Breast epithelium (tissue), 4 donors: ENCODE data around the gene PAX7. TPM values are rescaled to one million over a fixed set of nuclear protein-coding genes. Genes with fewer than 3 reads are reported as not detected.

Source experiments
- DNase-seq, 2 donors: peaks; one replicate each; pipeline ENCODE4 v3.0.0-alpha.2; 2019; ENCODE audit warnings: low spot score in 2 of 2
- H3K27ac ChIP-seq, 2 donors: fragments of 200-600 bp; sonication (generic) in 1 of 2; one replicate each; pipeline ENCODE4 v1.5.1; 2016 to 2019; ENCODE audit warnings: mild to moderate bottlenecking in 1 of 2
- H3K27me3 ChIP-seq, 2 donors: fragments of 200-600 bp; sonication (generic) in 1 of 2; one replicate each; pipeline versions ENCODE4 v1.5.1 to v1.6.0; 2017 to 2019; ENCODE audit warnings: control low read depth in 1 of 2, mild to moderate bottlenecking in 1 of 2
- H3K36me3 ChIP-seq: fragments of 200-600 bp; one replicate; pipeline ENCODE4 v1.5.1; 2019
- H3K4me1 ChIP-seq, 2 donors: fragments of 200-600 bp; sonication (generic); one replicate each; pipeline ENCODE4 v1.5.1; 2016 to 2019; ENCODE audit warnings: control low read depth in 1 of 2
- H3K4me3 ChIP-seq, 3 donors: fragments of 200-600 bp; sonication (generic); 1 replicate in 2 of 3; 2 replicates in 1 of 3; pipeline ENCODE4 v1.5.1; 2016 to 2019; ENCODE audit warnings: mild to moderate bottlenecking in 3 of 3, moderate library complexity in 2 of 3
- H3K9me3 ChIP-seq, 2 donors: fragments of 200-600 bp; sonication (generic) in 1 of 2; one replicate each; pipeline ENCODE4 v1.5.1; 2016 to 2019; ENCODE audit warnings: control low read depth in 1 of 2
- POLR2A ChIP-seq: fragments of 450-650 bp; IDR thresholded peaks from one replicate; pipeline ENCODE4 v1.6.1; 2016; ENCODE audit warnings: antibody characterized with exemption, mild to moderate bottlenecking, moderate library complexity
- POLR2AphosphoS5 ChIP-seq, 3 donors: sonication (generic); formaldehyde crosslinking; IDR thresholded peaks; one replicate each; pipeline ENCODE4 v1.6.1; 2017; ENCODE audit warnings: antibody characterized with exemption in 3 of 3
- intact Hi-C: fragments of 100-400 bp; cut with DNase I; formaldehyde crosslinking; loops from one replicate; pipeline ENCODE4 v1.15.1; 2023; ENCODE audit warnings: low total_unique reads
- total RNA-seq, 3 donors: library from RNA; depleted of rRNA; stranded (reverse); fragments of >200 nt; gene quantifications; one replicate each; pipeline ENCODE4 v1.1.0, GENCODE V29; 2016
- TF ChIP-seq, protein P1 (sequence below), 3 donors: fragments of 450-650 bp; IDR thresholded peaks; one replicate each; pipeline ENCODE4 v1.5.1; 2016 to 2017; ENCODE audit warnings: antibody characterized with exemption in 3 of 3, mild to moderate bottlenecking in 3 of 3, moderate library complexity in 3 of 3

Gene PAX7
- total RNA-seq, 3 donors from 2014 or later, result not detected

DNA sequence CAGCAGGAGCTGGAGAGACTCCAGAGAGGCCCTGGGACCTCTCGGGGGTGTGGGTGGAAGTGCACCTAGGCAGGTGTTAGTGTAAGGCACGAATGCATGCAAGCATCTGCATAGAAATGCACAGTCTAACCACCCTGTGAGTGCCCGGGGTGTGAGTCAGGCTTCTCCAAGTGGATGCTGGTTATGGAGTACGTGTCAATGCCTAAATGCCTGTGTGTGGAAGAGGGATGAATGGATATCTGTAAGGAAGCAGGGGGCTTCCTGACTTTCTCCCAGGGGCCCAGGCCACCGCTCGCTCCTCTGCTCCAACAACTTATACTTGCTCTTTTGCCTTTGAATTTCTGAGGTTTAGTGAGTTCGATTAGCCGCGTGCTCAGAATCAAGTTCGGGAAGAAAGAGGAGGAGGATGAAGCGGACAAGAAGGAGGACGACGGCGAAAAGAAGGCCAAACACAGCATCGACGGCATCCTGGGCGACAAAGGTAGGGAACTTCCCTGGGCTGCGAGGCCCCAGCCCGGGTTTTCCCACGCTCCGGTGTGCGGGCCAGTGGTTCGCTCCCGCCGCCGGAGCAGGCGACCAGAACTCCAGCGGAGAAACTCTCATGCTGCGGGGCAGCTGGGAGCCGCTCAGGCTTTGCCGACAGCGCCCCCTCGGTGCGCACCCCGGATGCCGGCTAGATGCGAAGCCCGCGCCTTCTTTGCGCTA lies 5.4 kb downstream of the PAX7 start:
- H3K4me1 ChIP-seq, result peaks cover 0 to 5% of the 10 kb centered on the region in 2 donors
- no peak overlapping the region for H3K4me3 ChIP-seq
- no peaks in the 10 kb centered on the region for H3K9me3 ChIP-seq
- no peaks in the 10 kb centered on the region for H3K36me3 ChIP-seq
- intact Hi-C loops, result no loop called here
- peaks cover 7 to 100% of the 10 kb centered on the region in 2 donors for H3K27me3 ChIP-seq
- H3K27ac ChIP-seq, result no peak overlapping the region
- no peak for DNase-seq
- TF ChIP-seq, protein P1, sequence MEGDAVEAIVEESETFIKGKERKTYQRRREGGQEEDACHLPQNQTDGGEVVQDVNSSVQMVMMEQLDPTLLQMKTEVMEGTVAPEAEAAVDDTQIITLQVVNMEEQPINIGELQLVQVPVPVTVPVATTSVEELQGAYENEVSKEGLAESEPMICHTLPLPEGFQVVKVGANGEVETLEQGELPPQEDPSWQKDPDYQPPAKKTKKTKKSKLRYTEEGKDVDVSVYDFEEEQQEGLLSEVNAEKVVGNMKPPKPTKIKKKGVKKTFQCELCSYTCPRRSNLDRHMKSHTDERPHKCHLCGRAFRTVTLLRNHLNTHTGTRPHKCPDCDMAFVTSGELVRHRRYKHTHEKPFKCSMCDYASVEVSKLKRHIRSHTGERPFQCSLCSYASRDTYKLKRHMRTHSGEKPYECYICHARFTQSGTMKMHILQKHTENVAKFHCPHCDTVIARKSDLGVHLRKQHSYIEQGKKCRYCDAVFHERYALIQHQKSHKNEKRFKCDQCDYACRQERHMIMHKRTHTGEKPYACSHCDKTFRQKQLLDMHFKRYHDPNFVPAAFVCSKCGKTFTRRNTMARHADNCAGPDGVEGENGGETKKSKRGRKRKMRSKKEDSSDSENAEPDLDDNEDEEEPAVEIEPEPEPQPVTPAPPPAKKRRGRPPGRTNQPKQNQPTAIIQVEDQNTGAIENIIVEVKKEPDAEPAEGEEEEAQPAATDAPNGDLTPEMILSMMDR (IDR thresholded peaks at IDR 0.05), result no peak

DNA sequence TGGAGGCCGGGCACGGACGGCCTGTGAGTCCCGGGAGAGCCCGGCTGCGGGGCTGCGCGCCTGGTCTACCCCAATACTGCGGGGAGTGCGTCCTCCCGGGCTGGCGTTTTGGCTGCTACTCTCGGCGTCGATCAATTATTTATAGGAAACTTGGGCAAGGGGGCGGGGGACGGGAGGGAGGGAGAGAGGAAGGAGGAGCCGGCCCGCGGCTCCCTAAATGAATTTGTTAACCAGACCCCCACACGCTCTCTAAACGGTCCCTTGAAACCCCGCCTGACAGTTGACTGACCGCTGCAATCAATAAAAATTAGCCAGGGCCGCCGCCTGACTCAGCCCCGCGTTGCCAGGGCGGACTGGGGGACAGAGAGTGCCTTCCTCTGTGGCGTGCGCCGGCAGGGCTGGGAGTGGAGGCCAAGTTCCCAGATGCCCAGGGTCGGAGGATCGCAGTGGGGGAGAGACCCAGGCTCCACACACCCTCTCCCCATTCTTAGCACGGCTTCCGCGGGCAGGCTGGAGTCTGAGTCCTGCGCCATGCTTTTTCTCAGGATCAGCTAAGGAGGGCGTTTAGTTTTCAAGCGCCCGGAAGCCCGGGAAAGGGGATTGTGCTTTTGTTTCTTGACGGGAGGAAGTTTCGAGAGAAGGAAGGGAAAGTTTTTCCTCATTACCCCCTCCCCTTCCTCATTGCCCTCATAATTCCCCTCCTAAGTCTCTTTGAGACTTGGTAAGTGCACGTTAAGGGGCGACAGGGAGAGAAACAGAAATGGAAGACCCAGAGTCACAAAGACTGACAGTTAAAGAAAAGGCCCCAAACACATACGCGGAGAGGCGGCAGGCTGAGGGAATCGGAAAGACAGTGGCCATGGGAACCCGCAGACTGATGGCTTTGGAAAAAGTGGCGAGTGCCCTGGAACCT lies 6.2 kb downstream of the PAX7 start:
- Histone ChIP-seq H3K4me3 (no peak overlapping the region), H3K9me3 (no peaks in the 10 kb centered on the region), H3K27me3 (peaks cover 7 to 100% of the 10 kb centered on the region in 2 donors), H3K36me3 (no peaks in the 10 kb centered on the region), H3K27ac (no peak overlapping the region), H3K4me1 (no peaks in the 10 kb centered on the region)
- DNase-seq, result no peak
- intact Hi-C loops, result loop anchor here (1.0 kb wide), 1 partner anchor 35 kb away; no protein-coding TSS in a partner anchor
- TF ChIP-seq, protein P1 (IDR thresholded peaks at IDR 0.05), result no peak
- TF ChIP-seq POLR2AphosphoS5 (IDR thresholded peaks at IDR 0.05), result no peak
- TF ChIP-seq POLR2A, result no peak

DNA sequence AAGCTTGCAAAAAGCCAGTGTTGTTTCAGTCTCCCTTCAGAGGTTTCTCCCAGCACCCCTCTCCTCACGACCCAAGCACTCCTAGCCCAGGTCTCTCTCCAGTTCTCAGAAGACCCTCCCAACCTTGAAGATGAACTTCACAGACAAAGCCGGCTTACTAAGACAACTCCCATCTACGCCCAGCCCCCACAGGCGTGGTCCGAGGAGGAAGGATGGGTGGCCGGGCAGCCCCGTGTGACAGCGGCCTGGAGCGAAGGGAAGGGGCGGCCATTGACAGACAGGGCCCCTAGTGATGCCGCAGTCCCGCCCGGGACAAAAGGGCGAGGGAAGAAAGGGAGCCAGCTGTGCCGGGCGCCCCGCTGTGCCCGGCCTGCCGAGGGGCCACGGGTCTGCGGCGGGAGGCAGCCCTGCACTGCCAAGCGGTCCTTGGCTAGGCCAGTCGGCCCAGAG lies 6.9 kb downstream of the PAX7 start:
- no peaks in the 10 kb centered on the region for H3K36me3 ChIP-seq
- DNase-seq, result no peak
- no peak overlapping the region for H3K27ac ChIP-seq
- H3K4me1 ChIP-seq, result no peaks in the 10 kb centered on the region
- H3K27me3 ChIP-seq, result peaks cover 7 to 100% of the 10 kb centered on the region in 2 donors
- intact Hi-C loops, result loop anchor here (1.0 kb wide), 1 partner anchor 35 kb away; no protein-coding TSS in a partner anchor
- H3K9me3 ChIP-seq, result no peaks in the 10 kb centered on the region
- no peak overlapping the region for H3K4me3 ChIP-seq
- TF ChIP-seq, protein P1 (IDR thresholded peaks at IDR 0.05), result no peak
- TF ChIP-seq POLR2A (no peak), POLR2AphosphoS5 (IDR thresholded peaks at IDR 0.05) (no peak)

DNA sequence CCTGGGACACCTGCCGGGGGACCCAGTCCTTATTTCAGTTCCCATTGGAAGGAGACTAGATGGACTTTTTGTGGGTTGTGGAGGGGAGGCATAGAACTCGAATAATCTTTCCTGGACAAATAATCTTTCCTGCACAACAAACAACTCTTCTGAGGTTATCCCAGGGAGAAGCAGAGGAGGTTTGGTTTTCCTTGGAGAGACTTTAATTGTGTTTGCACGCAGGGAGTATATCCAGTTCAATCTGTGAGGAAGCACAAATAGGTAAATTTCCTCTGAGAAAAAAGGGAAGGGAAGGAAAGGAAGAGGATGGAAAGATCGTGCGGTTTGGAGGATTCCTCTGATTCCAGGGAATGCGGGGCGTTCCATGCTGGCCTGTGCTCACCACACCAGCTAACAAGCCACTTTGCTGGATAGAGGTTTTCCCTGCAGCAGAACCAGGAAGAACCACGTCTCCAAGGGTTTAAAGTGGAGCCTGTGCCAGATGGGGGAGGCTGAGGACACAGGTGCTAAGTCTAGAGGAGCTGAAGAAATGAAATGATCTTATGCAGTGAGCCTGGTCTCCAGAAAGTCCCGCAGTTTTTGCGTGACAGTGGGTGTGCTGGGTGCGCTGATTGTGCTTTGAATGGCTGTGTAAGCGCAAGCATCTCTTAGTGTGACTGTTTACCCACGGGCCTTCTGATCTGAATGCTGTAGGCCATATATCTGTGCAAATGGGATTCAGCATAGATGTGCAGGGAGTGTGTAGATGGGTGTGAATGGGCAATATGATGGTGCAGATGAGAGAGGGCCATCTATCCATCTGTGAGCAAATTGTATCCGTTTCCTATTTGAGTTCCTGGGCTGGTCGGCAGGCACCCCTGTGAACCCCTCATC lies 7.6 kb downstream of the PAX7 start:
- Histone ChIP-seq H3K4me1 (no peaks in the 10 kb centered on the region), H3K4me3 (no peak overlapping the region), H3K36me3 (no peaks in the 10 kb centered on the region), H3K9me3 (no peaks in the 10 kb centered on the region), H3K27me3 (peaks cover 7 to 100% of the 10 kb centered on the region in 2 donors), H3K27ac (no peak overlapping the region)
- TF ChIP-seq, protein P1 (IDR thresholded peaks at IDR 0.05), result no peak
- no peak for TF ChIP-seq POLR2AphosphoS5 (IDR thresholded peaks at IDR 0.05)
- no peak for TF ChIP-seq POLR2A
- intact Hi-C loops, result loop anchor here (1.0 kb wide), 1 partner anchor 36 kb away; no protein-coding TSS in a partner anchor
- DNase-seq, result no peak
